Stimulated activated naive CD8-positive, alpha-beta T cell treated with anti-CD3 and anti-CD28 coated beads, Interleukin-15, Interleukin-2, amounts not matched to agents 100 ng/mL and 50 ng/mL, for 24 hours (primary cell): ENCODE results near the gene SNTG2.

Experiments
- H3K27ac Mint-ChIP-seq: one replicate; pipeline ENCODE4 v1.8.0; 2021; ENCODE audit warnings: mild to moderate bottlenecking, mixed read lengths
- H3K27me3 Mint-ChIP-seq: one replicate; pipeline ENCODE4 v1.8.0; 2021; ENCODE audit warnings: mixed read lengths
- H3K36me3 Mint-ChIP-seq: one replicate; pipeline ENCODE4 v1.8.0; 2021; ENCODE audit warnings: low read depth, mixed read lengths
- H3K4me1 Mint-ChIP-seq: one replicate; pipeline ENCODE4 v1.8.0; 2021; ENCODE audit warnings: low read depth, mixed read lengths
- H3K4me3 Mint-ChIP-seq: one replicate; pipeline ENCODE4 v1.8.0; 2021; ENCODE audit warnings: mild to moderate bottlenecking, mixed read lengths
- H3K9me3 Mint-ChIP-seq: one replicate; pipeline ENCODE4 v1.8.0; 2021; ENCODE audit warnings: mixed read lengths

The SNTG2 gene

DNA sequence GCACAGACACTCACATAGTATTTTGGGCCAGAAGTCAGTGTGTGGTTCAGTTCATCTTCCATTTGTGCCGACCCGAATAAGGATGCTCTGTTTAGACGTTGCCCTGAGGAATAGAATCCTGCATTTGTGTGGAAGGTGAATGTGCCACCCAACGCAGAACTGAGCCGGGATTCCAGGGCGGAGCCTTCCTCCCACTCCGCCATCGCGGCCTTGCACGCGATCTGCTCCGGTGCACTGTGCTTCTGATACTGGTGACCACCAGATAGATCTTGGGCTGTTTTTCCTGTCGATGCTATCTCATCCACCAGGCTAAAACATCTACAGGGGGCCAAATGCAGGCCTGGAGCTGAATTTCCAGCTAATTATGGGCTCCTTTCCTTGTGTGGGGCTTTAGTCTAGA, 29.6 kb upstream of the SNTG2 start:
- Mint-ChIP-seq H3K4me3 (no peak overlapping the region), H3K27ac (no peak overlapping the region), H3K4me1 (no peaks in the 10 kb centered on the region), H3K36me3 (no peaks in the 10 kb centered on the region), H3K27me3 (peaks cover 4% of the 10 kb centered on the region), H3K9me3 (no peaks in the 10 kb centered on the region)

GRCh38 chr2:922185-922584, 28.5 kb upstream of the SNTG2 start:
- no peaks in the 10 kb centered on the region for H3K4me1 Mint-ChIP-seq
- peaks cover 4% of the 10 kb centered on the region for H3K27me3 Mint-ChIP-seq
- no peaks in the 10 kb centered on the region for H3K9me3 Mint-ChIP-seq
- H3K27ac Mint-ChIP-seq: no peak overlapping the region
- H3K4me3 Mint-ChIP-seq: no peak overlapping the region
- no peaks in the 10 kb centered on the region for H3K36me3 Mint-ChIP-seq

- H3K9me3 Mint-ChIP-seq: no peaks in the 10 kb centered on the region
- H3K36me3 Mint-ChIP-seq: no peaks in the 10 kb centered on the region
- H3K27ac Mint-ChIP-seq: no peak overlapping the region
- no peaks in the 10 kb centered on the region for H3K4me1 Mint-ChIP-seq
- H3K4me3 Mint-ChIP-seq: no peak overlapping the region
- H3K27me3 Mint-ChIP-seq: peaks cover 4% of the 10 kb centered on the region
Observed at GRCh38 chr2:923832-924601, 26.6 kb upstream of the SNTG2 start.

DNA sequence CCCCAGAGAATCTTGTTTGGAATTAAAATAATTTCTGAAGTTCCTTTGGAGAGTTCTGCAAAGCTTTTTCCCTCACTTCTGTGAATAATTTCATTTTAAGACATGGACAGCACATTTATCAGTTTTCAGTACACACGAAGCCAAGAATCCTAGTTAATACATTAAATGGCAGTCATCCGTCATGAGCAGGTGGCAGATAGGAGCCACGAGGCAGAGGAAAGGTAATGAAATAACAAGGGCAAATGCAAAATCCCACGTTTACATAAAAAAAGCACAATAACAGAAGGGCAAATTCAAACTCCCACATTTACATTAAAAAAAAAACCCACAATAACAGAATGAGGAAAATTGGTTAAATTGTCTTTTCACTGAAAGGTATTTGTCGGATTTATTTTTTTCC, 25.9 kb upstream of the SNTG2 start:
- Mint-ChIP-seq H3K9me3 (no peaks in the 10 kb centered on the region), H3K27ac (no peak overlapping the region), H3K36me3 (no peaks in the 10 kb centered on the region), H3K4me1 (no peaks in the 10 kb centered on the region), H3K4me3 (no peak overlapping the region), H3K27me3 (peaks cover 4% of the 10 kb centered on the region)

GRCh38 chr2:925309-925708, 25.3 kb upstream of the SNTG2 start:
- no peak overlapping the region for H3K4me3 Mint-ChIP-seq
- no peaks in the 10 kb centered on the region for H3K9me3 Mint-ChIP-seq
- no peak overlapping the region for H3K27ac Mint-ChIP-seq
- peaks cover 4% of the 10 kb centered on the region for H3K27me3 Mint-ChIP-seq
- no peaks in the 10 kb centered on the region for H3K36me3 Mint-ChIP-seq
- no peaks in the 10 kb centered on the region for H3K4me1 Mint-ChIP-seq

DNA sequence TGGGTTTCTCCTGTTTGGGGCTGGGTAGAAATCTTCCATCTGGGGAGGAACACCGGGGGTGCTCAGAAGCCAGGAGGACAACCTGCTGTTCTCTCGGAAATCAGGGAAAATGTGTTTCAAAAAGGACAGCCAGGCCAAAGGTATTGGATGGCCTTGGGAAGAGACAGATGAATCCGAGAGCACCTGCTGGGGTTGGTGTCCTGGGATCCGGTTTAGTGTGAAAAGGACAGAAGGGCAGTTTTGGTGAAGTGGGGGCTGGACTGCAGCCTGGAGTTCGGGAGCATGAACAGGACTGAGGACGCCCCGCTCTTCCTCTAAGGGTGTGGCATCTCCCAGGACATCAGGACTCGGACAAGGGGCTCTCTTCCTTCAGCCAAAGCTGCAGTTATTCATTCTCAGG, 24.9 kb upstream of the SNTG2 start:
- Mint-ChIP-seq H3K27me3 (peaks cover 4% of the 10 kb centered on the region), H3K9me3 (no peaks in the 10 kb centered on the region), H3K27ac (no peak overlapping the region), H3K4me1 (no peaks in the 10 kb centered on the region), H3K36me3 (no peaks in the 10 kb centered on the region), H3K4me3 (no peak overlapping the region)

DNA sequence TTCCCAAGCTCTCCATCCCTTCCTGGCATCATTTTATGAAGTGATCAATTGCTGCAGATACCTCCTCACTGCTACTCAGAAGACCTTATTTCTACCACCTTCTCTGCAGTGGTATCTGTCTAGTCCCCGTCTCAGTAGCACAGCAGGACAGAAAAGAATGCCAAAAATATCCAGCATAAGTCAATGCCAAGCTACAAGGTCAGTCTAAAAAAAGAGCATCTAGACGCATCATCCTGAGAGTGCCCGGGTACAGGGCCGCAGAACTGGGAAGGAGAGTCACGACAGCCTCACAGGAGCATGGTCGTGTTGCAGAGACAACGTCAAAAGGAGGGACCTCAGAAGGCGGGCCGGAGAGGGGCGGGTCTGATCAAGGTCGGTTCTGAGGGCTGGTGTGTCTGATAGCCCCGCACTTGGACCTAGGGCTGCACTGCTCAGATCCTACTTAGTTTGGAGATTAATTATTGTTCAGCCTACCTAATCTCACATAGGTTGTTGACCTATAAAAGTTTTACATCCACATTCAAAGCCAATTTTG, 24.3 kb upstream of the SNTG2 start:
- H3K4me3 Mint-ChIP-seq: no peak overlapping the region
- no peaks in the 10 kb centered on the region for H3K4me1 Mint-ChIP-seq
- H3K27me3 Mint-ChIP-seq: peaks cover 4% of the 10 kb centered on the region
- H3K36me3 Mint-ChIP-seq: no peaks in the 10 kb centered on the region
- H3K27ac Mint-ChIP-seq: no peak overlapping the region
- H3K9me3 Mint-ChIP-seq: no peaks in the 10 kb centered on the region

DNA sequence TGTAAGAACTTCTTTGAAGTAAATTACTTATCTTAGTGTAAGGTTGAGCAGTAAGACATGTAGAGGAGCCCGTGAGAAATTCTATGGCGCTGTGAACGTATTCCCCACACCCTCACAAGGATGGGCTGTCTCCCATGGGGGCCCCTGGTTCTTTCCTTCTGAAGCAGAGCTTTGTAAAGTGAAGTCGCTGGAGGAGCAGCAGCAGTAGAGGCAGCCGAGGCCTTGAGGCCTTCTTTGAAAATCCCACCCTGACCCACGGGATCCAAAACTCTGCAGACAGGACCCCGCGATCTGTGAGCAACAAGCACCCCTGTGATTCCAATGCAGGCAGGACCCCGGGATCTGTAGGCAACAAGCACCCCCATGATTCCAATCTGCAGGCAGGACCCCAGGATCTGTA, 23.8 kb upstream of the SNTG2 start:
- Mint-ChIP-seq H3K4me1 (no peaks in the 10 kb centered on the region), H3K27me3 (peaks cover 4% of the 10 kb centered on the region), H3K9me3 (no peaks in the 10 kb centered on the region), H3K4me3 (no peak overlapping the region), H3K27ac (no peak overlapping the region), H3K36me3 (no peaks in the 10 kb centered on the region)

GRCh38 chr2:929011-929735, 21.5 kb upstream of the SNTG2 start:
- Mint-ChIP-seq H3K4me1 (no peaks in the 10 kb centered on the region), H3K36me3 (no peaks in the 10 kb centered on the region), H3K27ac (no peak overlapping the region), H3K4me3 (no peak overlapping the region), H3K9me3 (no peaks in the 10 kb centered on the region), H3K27me3 (peaks cover 1% of the 10 kb centered on the region)

GRCh38 chr2:929925-930324, 20.7 kb upstream of the SNTG2 start:
- Mint-ChIP-seq H3K4me1 (no peaks in the 10 kb centered on the region), H3K27ac (no peak overlapping the region), H3K9me3 (no peaks in the 10 kb centered on the region), H3K27me3 (no peaks in the 10 kb centered on the region), H3K36me3 (no peaks in the 10 kb centered on the region), H3K4me3 (no peak overlapping the region)

GRCh38 chr2:930935-931334, 19.7 kb upstream of the SNTG2 start:
- Mint-ChIP-seq H3K4me1 (no peaks in the 10 kb centered on the region), H3K36me3 (no peaks in the 10 kb centered on the region), H3K9me3 (no peaks in the 10 kb centered on the region), H3K27me3 (no peaks in the 10 kb centered on the region), H3K4me3 (no peak overlapping the region), H3K27ac (no peak overlapping the region)

- Mint-ChIP-seq H3K36me3 (no peaks in the 10 kb centered on the region), H3K27ac (no peak overlapping the region), H3K27me3 (no peaks in the 10 kb centered on the region), H3K4me1 (no peaks in the 10 kb centered on the region), H3K4me3 (no peak overlapping the region), H3K9me3 (no peaks in the 10 kb centered on the region)
Observed at GRCh38 chr2:932320-933115, 18.1 kb upstream of the SNTG2 start.

GRCh38 chr2:933734-934295, 16.8 kb upstream of the SNTG2 start:
- no peaks in the 10 kb centered on the region for H3K36me3 Mint-ChIP-seq
- no peaks in the 10 kb centered on the region for H3K27me3 Mint-ChIP-seq
- no peak overlapping the region for H3K4me3 Mint-ChIP-seq
- no peaks in the 10 kb centered on the region for H3K4me1 Mint-ChIP-seq
- H3K9me3 Mint-ChIP-seq: no peaks in the 10 kb centered on the region
- H3K27ac Mint-ChIP-seq: no peak overlapping the region

- Mint-ChIP-seq H3K4me1 (peaks cover 1% of the 10 kb centered on the region), H3K36me3 (no peaks in the 10 kb centered on the region), H3K4me3 (no peak overlapping the region), H3K9me3 (no peaks in the 10 kb centered on the region), H3K27me3 (no peaks in the 10 kb centered on the region), H3K27ac (no peak overlapping the region)
Observed at GRCh38 chr2:937530-937929, 13.1 kb upstream of the SNTG2 start.
